ENCODE measurements around the gene RCAN2.

RCAN2 gene

DNA sequence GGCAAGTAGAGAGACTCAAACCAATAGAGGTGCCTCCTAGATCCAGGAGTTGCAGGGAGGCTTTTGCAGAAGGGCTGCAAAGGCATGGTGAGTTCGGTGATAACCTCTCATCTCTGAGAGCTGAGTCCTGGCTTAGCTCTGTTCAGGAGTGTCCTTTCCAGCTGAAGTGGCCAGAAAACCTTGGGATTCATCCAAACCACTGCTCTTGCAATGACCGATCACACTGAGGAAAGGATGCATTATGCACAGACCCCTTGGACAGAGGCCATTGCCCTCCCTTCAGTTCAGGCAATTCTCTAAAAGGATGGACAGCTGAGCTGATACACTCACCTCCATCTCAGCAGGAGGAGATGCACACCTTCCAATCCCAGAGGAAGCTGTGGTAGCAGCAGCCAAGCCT is 161.7 kb downstream of the RCAN2 start:
- DNase-seq: no peak

DNA sequence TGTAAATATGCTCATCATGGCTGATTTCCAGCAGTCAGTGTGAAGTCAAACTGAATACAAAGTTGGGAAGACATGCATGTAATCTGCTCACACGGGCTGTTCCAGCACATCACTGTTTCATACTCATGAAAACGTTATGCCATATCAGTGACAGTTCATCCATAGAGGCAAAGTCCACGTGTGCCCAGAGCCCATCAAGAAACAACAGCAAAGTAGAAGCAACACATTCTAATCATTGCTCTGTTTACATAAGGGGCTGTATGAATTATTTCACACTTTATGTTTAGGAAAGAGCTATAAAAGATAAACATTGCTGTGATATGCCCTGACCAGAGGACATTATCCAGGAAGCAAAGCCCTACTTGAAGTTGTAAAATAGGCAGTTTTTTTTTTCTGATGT is 163.5 kb downstream of the RCAN2 start:
- no peak for DNase-seq

DNA sequence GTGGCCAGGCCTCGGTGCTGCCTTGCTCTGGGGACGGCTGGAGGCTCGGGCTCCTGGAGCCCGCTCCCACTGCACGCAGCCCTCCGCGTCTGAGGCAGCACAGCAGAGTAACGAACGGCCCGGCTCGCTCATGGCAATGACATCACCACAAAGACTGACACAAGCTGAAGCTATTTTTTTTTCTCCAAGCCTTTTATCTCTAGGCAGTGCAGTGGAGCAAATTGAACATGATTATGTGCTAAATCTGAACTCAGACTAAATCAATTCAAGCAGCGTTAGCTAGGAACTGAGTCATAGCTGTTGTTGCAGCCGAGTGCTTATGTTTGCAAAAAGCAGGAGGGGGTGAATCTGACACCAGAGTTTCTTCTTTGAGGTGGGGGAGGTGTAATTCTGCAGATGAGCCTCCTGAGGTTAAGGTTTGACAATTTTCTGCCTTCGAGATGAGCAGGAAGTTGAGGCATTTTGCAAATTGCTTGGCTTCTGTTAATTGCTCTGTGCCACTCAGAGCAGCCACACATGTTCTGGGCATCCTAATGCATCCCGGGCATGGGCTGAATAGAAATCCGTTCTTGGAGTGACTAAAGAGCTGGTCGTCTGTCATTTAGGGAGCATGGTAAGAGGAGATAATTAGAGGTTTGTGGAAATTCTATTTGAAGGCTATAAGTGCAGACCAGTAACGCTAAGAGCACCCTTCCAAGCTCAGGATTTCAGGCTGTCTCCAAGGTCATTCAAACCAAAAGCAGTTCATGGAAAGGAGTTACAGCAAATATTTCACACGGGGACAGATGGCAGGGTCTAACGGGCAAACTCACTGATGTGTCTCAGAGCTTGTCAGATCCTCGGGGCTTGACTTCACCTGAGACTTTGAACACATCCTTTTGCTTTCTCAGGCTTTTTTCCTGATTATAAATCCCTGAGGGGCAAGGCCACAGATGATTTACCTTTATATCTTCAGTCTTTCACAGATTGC is 165.4 kb downstream of the RCAN2 start:
- no peak for DNase-seq

DNA sequence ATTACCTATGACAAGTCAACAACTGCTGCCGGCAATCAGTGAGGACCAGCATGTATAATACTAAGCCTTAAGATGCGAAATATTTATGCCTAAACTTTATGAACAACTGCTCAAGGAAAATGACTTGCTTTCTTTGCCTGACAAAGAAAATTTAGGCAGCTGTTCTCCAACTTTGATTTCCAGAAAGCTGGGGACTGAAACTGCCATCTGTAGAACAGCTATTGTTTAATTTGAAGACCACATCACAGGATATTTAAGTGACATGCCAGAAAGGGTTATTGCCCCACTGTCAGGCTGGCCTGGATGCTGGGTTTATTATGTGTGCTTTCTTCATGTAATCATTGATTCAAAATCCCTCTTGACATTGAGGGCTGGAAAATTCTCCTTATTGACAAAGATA is 166.5 kb downstream of the RCAN2 start:
- no peak for DNase-seq

DNA sequence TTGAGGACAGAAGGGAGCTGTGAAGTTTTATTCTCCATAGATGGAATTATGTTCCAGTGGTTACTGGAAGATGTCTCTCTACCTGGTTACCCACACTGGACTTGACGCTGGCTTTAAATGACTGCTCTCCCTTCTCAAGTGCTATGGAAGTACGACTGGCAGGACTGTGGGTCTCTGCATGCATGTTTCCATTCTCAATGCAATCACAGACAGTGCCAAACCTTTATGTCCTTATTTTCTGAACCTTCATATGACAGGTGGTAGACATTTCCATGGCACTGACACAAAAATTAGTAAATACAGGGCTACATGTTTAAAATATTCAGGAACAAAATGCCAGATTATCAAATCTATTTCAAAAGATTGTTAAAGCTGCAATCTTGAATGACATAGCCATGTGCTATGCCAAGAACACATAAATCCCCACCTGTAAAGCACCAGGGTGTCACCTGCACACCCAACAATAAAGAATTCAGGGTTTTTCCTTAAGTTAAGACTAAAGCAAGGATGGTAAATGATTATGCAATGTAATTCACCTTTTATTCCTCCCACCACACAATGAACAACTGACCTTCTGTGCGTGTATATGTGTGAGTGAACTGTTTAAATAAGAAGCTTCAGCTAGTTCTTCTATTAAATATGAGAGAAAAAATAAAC is 167.2 kb downstream of the RCAN2 start:
- DNase-seq: no peak

DNA sequence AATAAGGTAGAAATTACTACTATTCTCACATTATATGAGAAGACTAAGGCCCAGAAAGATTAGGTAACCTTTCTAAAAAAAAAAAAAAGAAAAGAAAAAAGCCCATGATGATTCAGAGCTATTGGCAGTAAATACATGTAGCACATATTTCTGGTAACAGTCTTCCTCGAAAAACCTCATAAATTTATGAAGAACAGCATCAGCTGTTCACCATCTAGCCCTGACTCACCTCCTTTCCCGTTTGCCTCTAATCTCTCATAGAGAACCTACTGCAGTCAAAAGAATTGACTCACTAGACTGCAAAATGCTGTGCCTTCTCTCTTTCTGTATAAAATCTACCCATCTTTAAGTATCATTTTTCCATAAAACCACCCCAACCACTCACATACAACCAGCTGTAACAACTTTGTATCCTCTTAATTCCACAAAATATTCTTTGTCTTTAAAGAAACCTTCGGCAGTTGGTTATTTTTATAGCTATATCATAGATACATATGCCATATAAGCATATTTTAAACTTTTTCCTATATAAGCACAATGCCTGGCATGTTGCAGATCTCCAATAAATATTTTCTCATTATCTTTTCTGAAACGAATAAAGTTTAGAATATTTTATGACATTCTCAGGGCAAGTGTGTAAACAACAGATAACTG is 167.8 kb downstream of the RCAN2 start:
- DNase-seq: no peak

DNA sequence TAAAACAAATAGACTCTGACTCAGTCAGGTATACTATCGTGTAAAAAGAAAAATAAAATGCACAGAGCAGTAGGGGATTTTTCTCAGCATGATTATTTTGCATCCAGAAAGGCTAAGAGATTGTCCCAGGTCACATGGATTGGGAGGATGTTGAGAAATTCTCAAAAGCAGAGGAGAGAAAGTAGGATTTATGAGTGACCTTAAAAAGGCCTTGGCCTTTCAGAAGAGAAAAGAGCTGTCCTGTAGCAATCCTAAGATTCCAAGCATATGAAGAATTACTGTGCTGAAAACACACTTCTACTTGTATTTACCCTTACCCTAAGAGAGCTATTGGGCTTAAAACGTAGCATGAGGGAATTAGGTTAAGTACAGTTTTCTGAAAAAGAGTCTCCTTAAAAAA is 170.7 kb downstream of the RCAN2 start:
- DNase-seq: no peak

DNA sequence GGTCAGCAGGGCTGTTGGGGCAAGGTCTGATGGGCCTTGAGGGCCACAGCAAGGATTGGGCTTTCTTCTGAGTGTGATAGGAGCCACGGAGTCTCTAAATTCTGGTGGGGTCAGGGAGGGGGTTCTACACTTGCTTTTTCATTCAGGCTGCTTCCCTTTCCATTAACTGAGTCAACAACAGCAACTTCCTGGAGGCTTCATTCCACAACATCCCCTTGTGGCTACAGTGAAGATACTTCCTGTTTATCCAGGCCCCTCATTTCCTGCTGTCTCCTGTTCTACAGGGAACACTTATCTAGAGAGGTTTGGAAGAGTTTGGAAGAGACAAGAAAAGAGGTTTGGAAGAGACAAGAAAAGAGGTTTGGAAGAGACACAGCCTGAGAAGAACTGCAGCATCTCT is 175.7 kb downstream of the RCAN2 start:
- no peak for DNase-seq

DNA sequence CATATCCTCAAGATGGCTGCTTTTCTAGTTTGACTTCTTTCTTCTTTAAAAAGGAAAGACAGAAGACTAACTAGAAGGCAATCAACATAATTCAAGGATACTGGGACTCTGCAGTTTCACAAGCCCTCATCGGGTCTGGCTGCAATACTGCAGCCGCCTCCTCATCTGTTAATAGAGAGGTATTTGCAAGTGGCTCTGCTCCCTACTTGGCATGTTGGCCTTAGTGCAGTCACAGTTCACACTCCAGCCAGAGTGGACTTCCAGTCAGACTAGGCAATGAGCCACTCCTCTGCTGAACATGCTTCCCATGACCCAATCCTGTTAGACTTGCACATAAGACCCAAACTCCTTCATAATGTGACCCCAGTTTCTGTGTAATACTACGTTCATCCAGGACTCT is 178.6 kb downstream of the RCAN2 start:
- no peak for DNase-seq

DNA sequence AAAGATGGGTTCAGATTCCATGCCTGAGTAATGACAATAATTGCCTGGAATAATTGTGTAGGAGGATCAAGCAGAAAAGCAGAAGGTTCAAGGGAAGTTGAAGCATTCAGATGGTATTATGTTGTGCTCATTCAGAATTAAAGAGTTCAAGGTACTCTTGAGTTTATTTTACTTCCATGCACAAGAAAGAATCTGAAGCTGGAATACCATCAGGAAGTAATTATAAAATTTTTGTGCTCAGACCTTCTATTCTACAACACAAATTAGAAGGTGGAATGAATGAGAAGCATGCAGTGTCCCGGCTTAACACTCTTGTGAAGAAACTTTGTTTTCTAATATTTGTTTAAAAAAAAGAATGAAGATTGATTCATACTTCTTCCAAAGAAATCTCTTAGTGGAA is 181.1 kb downstream of the RCAN2 start:
- no peak for DNase-seq

DNA sequence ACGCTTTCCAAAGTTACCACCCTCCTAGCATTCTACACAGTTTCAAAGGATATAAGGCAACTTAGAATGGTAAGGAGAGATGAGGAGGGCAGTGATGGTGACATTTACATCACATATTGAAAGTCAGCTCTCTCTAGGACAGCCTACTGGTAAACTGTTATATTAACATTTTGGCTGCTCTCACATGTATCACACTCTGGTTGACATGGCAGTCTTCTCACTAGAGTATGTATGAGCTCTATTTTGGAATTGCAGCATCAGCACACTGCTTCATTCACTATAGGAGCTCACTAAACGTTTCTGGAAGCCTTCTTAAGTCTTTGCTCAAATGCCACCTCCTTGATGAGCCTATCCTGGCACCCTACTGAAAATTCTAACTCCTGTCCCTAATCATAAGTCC is 184.8 kb downstream of the RCAN2 start:
- no peak for DNase-seq

DNA sequence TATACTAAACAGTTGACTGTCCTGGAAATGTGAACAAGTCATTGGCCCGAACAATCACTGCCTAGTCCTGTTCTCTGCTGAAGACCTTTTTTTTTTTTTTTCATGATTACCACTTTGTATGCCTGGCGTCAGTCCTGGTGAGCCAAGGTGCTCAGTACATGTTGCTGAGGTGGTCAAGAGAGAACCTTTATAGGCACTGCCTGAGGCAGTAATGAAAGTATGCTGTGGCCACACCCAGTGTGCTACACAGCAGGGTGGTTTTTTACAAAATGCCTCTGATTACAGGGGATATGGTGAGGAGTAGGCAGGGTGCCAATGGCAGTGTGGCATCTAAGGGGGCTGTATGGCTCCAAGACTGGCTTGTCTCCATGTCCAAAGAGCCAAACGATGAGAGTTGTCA is 185.4 kb downstream of the RCAN2 start:
- DNase-seq: no peak

DNA sequence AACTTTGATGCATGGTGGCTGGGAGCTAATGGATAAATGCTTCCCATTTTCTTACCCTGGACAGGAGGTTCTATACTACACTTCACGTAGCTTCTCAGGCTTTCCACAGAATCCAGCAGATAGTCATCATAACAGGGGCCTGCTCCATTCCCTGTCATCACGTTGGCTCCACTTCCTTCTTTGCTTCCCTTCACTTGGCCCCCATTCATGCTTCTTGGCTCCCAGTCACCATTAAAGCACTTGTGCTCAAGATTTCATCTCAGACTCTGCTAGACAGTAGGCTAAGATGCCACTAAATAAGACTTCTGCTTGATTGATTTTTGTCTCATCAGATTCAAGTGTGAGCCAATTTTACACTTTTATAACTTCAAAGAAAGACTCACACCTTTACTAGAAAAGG is 186.0 kb downstream of the RCAN2 start:
- DNase-seq: no peak

DNA sequence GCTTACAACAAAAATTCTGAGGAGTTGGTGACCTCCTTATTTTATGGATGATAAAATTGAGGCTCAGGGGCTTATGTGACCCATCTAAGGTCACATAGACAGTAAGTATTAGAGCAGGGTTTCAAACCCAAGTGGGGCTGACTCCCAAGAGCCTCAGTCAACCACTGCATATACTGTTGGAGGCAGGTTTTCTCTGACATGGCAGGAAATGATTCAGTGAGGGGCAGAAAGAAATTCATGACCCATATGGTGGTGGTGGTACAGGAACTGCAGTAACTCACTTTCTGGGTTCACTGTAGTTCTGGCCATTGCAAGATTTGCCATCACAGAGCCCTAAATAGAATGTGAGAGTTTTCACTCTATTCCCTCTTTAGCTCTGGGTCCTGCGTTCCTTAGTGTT is 188.4 kb downstream of the RCAN2 start:
- DNase-seq: no peak

DNA sequence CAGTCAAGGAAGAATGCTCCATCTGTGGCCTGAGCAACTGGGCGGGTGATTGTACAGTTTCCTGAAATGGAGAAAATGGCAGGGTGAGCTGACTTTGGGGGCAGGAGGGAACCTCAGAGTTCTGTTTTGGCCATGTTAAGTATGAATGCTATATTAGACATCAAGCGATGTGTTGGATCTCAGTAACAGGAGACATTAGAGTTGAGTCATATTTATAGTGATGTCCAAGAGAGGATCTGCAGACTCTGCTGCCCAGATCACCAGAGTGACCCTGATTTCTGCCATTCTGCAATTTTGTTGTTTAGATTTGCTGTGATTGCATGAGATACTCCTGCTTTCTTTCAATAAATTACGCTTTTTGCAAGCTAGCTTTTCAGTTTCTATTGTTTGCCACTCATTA is 189.1 kb downstream of the RCAN2 start:
- DNase-seq: no peak

DNA sequence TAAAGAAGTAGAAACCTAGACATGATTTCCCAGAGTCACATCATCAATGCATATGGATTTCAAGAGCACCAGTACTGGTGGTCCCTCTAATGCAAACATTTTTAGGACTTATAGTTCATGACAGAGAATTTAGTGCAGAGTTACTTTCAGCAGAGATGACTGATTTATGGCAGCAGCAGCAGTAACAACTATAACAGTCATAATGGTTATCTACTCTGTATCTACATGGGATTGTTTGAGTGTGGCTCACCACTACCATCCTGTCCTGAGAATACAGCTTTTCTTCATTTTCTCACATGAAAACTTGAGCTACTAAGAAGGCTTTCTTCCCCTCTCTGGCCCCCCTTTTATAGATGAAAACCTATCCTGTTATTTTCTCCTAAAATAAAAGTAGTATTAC is 192.0 kb downstream of the RCAN2 start:
- DNase-seq: no peak

DNA sequence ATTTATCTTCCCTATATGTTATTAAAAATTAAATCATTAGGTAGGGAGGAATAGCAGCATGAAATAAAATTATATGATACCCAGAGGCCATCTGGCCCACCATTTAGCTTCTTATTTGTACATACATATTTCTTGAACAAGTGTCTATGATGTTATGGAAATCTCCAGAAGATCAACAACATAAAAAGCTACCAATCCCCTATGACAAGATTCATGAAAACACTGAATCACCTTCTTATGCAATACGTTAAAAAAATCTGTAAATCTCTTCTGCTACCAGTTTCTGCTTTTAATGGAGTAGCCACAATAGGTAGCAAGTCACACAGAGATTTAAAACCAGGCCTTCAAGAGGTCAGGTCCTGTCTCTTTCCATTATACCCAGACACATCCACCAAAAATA is 194.7 kb downstream of the RCAN2 start:
- DNase-seq: no peak

DNA sequence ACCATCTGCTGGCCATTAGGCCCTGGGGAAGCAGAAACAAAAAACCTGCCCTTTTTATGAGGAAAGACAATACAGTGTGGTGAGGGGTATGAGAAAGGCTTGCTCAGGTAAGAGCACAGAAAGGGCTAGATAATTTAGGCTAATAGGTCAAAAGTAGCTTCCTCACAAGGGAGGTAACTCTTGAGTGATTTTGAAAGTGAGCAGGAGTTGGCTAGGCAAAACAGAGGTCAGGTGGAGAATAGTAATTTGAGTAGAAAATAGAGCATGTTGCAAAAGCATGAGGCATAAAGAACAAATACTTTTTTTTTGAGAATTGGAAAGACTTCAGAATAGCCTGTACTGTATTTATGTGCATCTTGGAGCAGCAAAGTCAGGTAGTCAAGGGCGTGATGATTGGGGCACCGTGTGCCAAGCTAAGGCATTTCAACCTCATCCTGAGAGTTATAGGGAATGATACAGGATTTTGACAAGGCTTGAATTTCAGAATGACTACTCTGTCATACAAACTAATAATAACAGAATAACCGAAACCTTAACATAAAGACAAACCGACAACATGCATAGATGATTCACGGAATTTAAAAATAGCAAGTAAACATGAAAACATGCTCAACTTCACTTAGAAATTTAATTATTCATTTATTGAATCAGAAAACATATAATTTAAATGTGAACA is 197.5 kb downstream of the RCAN2 start:
- no peak for DNase-seq

DNA sequence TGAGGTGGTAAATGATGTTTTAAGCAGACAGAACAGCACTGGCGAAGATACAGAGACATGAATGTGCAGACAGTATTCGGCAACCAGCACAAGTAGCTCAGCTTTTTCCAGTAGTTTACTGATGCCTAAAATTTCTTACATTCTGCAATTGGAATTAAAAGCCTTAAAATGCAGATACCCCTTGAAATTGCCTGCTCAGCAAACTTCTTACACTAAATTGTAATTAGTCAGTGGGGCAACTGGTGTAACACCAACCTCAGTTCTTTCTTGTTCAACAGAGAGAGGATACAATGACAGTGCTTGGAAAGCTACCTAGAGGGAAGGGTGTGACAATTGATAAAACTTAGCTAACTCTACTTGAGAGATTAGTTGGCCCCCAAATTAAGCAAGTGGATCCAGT is 199.4 kb downstream of the RCAN2 start:
- DNase-seq: no peak

DNA sequence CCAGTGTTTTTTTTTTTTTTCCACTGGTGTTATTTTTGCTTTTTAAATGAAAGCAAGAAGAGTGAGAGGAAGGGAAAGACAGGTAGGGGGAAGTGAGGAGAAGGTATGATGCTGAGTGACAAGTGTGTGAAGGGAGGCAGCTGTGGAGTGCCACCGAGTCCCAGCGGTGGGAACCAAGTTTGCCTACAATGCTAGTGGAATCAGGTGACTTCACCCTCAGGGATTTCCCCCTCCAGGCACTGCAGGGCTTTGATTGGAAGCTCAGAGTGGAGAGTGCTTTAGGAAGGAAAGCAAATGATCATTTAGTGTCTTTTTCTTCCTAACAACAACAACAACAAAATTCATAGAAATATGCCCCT is 200.0 kb downstream of the RCAN2 start:
- no peak for DNase-seq

DNA sequence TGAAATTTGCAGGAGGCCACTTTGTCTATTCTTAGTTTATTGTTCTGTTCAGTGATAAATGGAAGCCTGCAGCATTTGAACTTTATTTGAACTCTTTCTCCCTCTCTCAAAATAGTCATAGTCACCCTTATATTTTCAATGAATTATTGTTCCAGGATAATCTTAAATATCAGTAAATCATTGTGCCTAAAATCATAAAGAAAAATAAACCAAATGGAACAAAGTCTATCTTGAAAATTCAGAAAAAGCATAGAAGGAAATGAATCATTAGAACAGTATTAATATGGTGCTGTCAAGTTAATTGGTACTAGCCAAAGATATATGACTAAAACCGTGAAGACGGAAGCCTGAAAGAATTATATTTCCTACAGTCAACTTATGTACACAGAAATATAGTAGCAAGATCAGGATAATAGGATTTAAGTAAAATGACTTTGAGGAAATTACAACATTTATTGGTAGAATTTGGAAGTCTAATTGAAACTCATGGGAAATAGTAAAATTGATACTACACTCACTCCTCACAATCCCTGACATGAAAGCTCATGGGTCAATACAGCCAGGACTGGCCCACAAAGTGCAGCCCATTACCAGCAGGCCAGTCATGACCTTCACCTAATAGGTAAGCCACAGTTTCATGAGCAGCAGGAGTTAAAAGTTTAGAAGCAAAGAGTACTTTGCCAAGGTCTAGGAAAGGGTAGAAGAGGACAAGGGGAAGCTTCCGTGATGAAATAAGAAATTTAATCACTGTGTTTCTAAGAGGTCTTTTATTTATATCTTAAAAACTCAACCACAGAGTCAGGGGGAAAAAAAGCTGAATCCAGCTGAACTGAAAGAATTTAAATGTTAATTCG is 200.6 kb downstream of the RCAN2 start:
- DNase-seq: no peak

DNA sequence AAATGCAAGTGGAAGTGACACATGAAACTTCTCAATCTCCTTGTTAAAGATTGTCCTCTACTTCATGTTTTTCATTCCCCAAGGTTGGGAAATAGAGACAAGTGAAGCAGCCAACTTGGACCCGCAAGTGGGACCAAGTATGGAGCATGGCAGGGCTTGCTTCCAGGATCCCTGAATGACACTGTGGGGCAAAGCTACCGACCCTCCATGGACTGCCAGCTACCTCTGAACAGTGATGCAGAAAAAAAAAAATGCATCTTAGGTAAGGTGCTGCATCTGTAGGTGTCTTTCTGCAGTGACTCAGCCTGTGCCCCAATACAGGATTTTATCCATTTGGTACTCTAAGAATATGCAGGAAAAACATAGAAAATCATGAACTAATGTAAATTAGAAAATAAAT is 201.4 kb downstream of the RCAN2 start:
- DNase-seq: no peak

DNA sequence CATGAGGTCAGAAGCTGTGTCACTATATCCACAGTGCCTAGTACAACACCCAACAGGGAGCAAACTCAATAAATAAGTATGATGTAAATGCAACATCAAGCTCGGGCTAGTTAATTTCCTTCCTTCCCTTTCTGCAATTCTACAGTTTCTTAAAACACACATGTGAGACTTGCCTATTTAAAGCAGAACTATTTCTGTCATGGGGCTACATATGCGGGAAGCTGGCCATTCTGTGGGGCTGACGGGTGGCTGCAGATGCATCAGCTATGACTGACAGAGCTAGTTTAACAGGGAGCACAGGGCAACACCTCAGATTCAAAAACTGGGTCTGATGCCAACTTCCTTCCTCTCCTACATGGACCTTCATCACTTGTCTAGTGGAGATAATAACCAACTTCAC is 202.4 kb downstream of the RCAN2 start:
- no peak for DNase-seq
